Esophagus (tissue), 2 donors: ENCODE data around the gene IFIT5. TPM values are rescaled to one million over a fixed set of nuclear protein-coding genes. Genes with fewer than 3 reads are reported as not detected.
"Not testable (repeated sequence)": the region's sequence is repeated elsewhere in the genome, so short reads cannot be mapped to it uniquely, and the experiment has no call there.

Source experiments
- H3K27ac ChIP-seq, 2 donors: one replicate each; pipeline ENCODE4 v1.5.1; 2013; ENCODE audit warnings: low read depth in 2 of 2, mild to moderate bottlenecking in 2 of 2, inconsistent platforms in 1 of 2, low read length in 1 of 2, moderate library complexity in 1 of 2
- H3K27me3 ChIP-seq, 2 donors: one replicate each; pipeline ENCODE4 v1.6.1; 2013; ENCODE audit warnings: low read length in 2 of 2, control low read depth in 1 of 2, mild to moderate bottlenecking in 1 of 2; ENCODE audit not compliant: insufficient read depth in 2 of 2, control insufficient read depth in 1 of 2
- H3K36me3 ChIP-seq, 2 donors: one replicate each; pipeline ENCODE4 v1.6.1; 2013; ENCODE audit warnings: low read length in 1 of 2; ENCODE audit not compliant: control insufficient read depth in 2 of 2, insufficient read depth in 2 of 2
- H3K4me1 ChIP-seq, 2 donors: one replicate each; pipeline ENCODE4 v1.6.1; 2013; ENCODE audit warnings: low read length in 1 of 2; ENCODE audit not compliant: control insufficient read depth in 2 of 2, insufficient read depth in 2 of 2
- H3K4me3 ChIP-seq, 2 donors: one replicate each; pipeline ENCODE4 v1.5.1; 2013; ENCODE audit warnings: low read length in 2 of 2, mild to moderate bottlenecking in 2 of 2, low read depth in 1 of 2, moderate library complexity in 1 of 2
- H3K9me3 ChIP-seq, 2 donors: one replicate each; pipeline ENCODE4 v1.6.1; 2013; ENCODE audit warnings: mild to moderate bottlenecking in 2 of 2, low read depth in 1 of 2, low read length in 1 of 2, moderate library complexity in 1 of 2; ENCODE audit not compliant: control insufficient read depth in 2 of 2, insufficient read depth in 1 of 2
- WGBS, 2 donors: extraction: QIAGEN DNeasy Blood & Tissue Kit; methylation state at CpG; one replicate each; pipeline ENCODE4 v1.1.7; 2013; 5-methylcytosine and 5-hydroxymethylcytosine counted together
- polyA plus RNA-seq, 2 donors: library from polyadenylated mRNA; stranded (reverse); fragments of 200-250 nt; gene quantifications; one replicate each; pipeline ENCODE4 v1.2.3, GENCODE V29; 2013
- donor health status: healthy with polysubstance abuse.
- donor health status: Bipolar disorder and iron deficiency.

IFIT5 gene
- polyA plus RNA-seq, 2 donors: 3.4 to 4.8 TPM

GRCh38 chr10:89377705-89378637 lies 36.4 kb upstream of the IFIT5 start, which contains the start of gene IFIT1B:
IFIT1B (plus strand) TSS chr10:89378056; CDS start chr10:89378136, 80 bp downstream.
- Histone ChIP-seq H3K27ac (no peak within 1 kb of the TSS), H3K4me3 (no peak within 1 kb of the TSS), H3K36me3 (no peaks in the 10 kb centered on the region), H3K9me3 (no peaks in the 10 kb centered on the region), H3K27me3 (no peaks in the 10 kb centered on the region), H3K4me1 (peaks cover 0 to 3% of the 10 kb centered on the region in 2 donors)
- 91 to 92% methylated on average over 5 of the region's 5 CpGs for WGBS, 2 donors

- H3K36me3 ChIP-seq: no peaks in the 10 kb centered on the region
- H3K4me1 ChIP-seq: peaks cover 0 to 3% of the 10 kb centered on the region in 2 donors
- H3K27me3 ChIP-seq: no peaks in the 10 kb centered on the region
- H3K9me3 ChIP-seq: no peaks in the 10 kb centered on the region
- H3K4me3 ChIP-seq: no peak overlapping the region
- no peak overlapping the region for H3K27ac ChIP-seq
Observed at GRCh38 chr10:89379103-89379502, 35.3 kb upstream of the IFIT5 start.

- Histone ChIP-seq H3K4me3 (no peak overlapping the region), H3K27me3 (no peaks in the 10 kb centered on the region), H3K36me3 (no peaks in the 10 kb centered on the region), H3K4me1 (peaks cover 0 to 3% of the 10 kb centered on the region in 2 donors), H3K27ac (peak overlapping the region; percentile 40 to 61), H3K9me3 (no peaks in the 10 kb centered on the region)
- 70 to 74% methylated on average over 1 of the region's 1 CpG for WGBS, 2 donors
Observed at GRCh38 chr10:89382757-89383156, 31.6 kb upstream of the IFIT5 start.

- H3K27me3 ChIP-seq: no peaks in the 10 kb centered on the region
- WGBS, 2 donors: 81 to 87% methylated on average over 4 of the region's 4 CpGs
Observed at GRCh38 chr10:89384474-89385340, 29.7 kb upstream of the IFIT5 start.

GRCh38 chr10:89388806-89389205 lies 25.6 kb upstream of the IFIT5 start:
- WGBS, 2 donors: 73 to 76% methylated on average over 2 of the region's 2 CpGs
- Histone ChIP-seq H3K4me1 (no peaks in the 10 kb centered on the region), H3K4me3 (no peak overlapping the region), H3K27ac (no peak overlapping the region), H3K9me3 (no peaks in the 10 kb centered on the region), H3K27me3 (no peaks in the 10 kb centered on the region), H3K36me3 (no peaks in the 10 kb centered on the region)

More at GRCh38 chr10:89384474-89385340, 29.7 kb upstream of the IFIT5 start:
- Histone ChIP-seq H3K4me3 (no peak overlapping the region), H3K36me3 (no peaks in the 10 kb centered on the region), H3K4me1 (peaks cover 0 to 3% of the 10 kb centered on the region in 2 donors), H3K9me3 (no peaks in the 10 kb centered on the region), H3K27ac (no peak overlapping the region)

GRCh38 chr10:89389254-89389653 lies 25.1 kb upstream of the IFIT5 start:
- WGBS, 2 donors: 84 to 85% methylated on average over 1 of the region's 1 CpG
- Histone ChIP-seq H3K27ac (no peak overlapping the region), H3K36me3 (no peaks in the 10 kb centered on the region), H3K9me3 (no peaks in the 10 kb centered on the region), H3K27me3 (no peaks in the 10 kb centered on the region), H3K4me3 (no peak overlapping the region), H3K4me1 (no peaks in the 10 kb centered on the region)

- no peak overlapping the region for H3K27ac ChIP-seq
- no peak overlapping the region for H3K4me3 ChIP-seq
- H3K36me3 ChIP-seq: no peaks in the 10 kb centered on the region
- no peaks in the 10 kb centered on the region for H3K9me3 ChIP-seq
- no peaks in the 10 kb centered on the region for H3K27me3 ChIP-seq
- no peaks in the 10 kb centered on the region for H3K4me1 ChIP-seq
- 84 to 86% methylated on average over 5 of the region's 5 CpGs for WGBS, 2 donors
Observed at GRCh38 chr10:89390476-89391225, 23.7 kb upstream of the IFIT5 start.

GRCh38 chr10:89391226-89391576 lies 23.2 kb upstream of the IFIT5 start:
- H3K4me1 ChIP-seq, H3K27me3 ChIP-seq, H3K9me3 ChIP-seq, H3K36me3 ChIP-seq, H3K4me3 ChIP-seq, H3K27ac ChIP-seq: not testable (repeated sequence)
- 94 to 98% methylated on average over 4 of the region's 4 CpGs for WGBS, 2 donors
